CD4-positive, alpha-beta T cell treated with Interleukin-1 beta for 1 hour (primary cell): ENCODE results near the gene ACSS3.
"Not testable (repeated sequence)": the region's sequence is repeated elsewhere in the genome, so short reads cannot be mapped to it uniquely, and the experiment has no call there.

Experiments used
- DNase-seq, 2 donors: peaks; one replicate each; pipeline ENCODE4 v3.0.0-alpha.2; 2020 to 2022

ACSS3 gene, protein sequence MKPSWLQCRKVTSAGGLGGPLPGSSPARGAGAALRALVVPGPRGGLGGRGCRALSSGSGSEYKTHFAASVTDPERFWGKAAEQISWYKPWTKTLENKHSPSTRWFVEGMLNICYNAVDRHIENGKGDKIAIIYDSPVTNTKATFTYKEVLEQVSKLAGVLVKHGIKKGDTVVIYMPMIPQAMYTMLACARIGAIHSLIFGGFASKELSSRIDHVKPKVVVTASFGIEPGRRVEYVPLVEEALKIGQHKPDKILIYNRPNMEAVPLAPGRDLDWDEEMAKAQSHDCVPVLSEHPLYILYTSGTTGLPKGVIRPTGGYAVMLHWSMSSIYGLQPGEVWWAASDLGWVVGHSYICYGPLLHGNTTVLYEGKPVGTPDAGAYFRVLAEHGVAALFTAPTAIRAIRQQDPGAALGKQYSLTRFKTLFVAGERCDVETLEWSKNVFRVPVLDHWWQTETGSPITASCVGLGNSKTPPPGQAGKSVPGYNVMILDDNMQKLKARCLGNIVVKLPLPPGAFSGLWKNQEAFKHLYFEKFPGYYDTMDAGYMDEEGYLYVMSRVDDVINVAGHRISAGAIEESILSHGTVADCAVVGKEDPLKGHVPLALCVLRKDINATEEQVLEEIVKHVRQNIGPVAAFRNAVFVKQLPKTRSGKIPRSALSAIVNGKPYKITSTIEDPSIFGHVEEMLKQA

DNA sequence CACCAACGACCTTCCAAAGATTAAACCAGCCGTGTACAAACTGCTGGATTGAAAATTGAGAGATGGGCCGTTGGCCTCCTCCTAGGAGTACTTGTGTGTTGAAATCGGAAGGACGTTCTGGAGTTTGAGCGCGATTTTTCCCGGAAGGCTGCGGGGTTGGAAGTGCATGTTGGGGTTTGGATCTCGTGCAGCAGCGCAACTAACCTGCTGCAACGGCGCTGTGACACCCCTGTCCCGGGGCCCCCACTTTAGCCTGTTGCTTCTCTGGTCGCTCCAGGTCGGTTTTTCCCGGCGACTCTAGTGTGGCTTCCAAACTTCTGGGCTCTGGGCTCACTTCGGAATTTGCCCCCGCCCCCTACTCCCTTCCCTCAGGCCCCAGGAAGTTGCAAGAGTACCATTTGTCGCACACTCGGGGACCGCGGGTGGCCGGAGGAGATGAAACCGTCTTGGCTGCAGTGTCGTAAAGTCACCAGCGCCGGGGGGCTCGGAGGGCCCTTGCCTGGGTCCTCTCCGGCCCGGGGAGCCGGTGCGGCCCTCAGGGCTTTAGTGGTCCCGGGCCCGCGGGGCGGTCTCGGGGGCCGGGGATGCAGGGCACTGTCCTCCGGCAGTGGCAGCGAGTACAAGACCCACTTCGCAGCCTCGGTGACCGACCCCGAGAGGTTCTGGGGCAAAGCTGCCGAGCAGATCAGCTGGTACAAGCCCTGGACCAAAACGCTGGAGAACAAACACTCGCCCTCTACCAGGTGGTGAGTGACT, at the start of gene ACSS3:
ACSS3 (plus strand) TSS at position 394 of the 756 bp plus-strand sequence; CDS start at position 436, 42 bp downstream.
- DNase-seq, result no peak

DNA sequence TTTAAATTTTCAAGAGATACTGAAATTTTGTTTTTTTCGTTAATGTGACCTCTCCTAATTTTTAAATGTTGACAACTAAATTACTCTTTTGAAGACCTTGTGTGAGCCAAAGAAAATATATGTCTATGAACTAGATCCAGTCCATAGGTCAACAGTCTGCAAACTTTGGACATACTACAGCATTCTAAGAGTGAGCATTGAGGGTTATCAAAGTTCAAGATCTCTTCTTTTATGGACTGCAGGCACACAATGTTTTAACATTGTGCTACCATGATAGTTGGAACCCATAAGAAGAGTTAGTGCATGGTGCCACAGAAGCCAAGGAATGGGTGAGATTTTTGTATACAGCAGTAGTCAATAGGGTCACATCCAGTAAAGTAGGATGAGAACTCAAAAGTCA, 43.0 kb upstream of the ACSS3 start:
- DNase-seq, result no peak

DNA sequence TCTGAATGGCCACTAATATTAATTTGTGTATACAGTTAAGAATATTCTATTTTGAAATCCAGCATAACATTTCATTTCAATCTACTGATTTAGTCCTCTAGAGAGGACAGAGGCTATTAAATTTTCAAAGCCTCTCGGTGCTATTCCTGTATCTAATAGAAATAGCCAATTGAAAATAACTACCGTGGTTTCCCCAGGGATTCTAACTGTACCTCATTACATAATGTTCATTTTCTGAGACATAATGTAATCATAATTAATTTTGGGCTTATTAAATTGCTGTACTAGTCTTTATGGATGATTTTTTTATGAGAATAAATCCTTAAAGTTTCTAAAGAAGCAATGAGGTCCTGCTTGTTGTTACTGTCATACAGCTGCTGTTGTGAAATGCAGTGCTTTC, 38.6 kb upstream of the ACSS3 start:
- no peak for DNase-seq

DNA sequence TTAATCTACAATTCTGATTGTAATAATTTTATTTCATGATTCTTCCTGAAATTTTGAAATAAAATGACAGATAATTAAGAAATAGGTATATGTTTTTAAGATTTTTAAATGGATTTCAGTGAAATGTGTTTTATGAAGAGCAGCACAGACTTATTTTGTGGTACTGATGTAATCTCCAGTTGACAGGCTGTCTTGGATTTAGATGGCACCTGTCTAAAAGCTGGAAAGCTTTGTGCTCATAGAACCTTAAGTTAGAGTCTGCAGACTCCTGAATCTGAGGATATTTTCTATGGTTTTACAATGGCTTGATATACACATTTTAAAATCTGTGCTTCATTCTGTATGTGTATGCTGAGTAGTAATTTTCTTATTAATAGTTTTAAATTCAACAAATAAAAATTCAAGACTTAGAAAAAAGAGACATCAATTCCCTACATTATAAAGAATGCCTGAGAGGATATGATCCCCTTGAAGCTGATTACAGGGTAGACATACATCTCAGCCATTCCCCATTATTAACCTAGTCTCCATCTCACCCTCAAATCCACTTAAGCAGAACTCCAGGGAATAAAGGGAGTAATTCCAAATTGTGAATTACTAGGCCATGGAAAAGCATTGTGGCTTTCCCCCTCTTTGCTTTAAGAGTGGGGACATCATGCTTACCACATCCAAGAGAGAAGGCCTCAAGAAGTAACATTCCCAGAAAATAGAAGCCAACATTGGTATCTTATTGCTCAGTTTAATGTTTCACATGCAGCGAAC, 33.7 kb upstream of the ACSS3 start:
- DNase-seq, result no peak

DNA sequence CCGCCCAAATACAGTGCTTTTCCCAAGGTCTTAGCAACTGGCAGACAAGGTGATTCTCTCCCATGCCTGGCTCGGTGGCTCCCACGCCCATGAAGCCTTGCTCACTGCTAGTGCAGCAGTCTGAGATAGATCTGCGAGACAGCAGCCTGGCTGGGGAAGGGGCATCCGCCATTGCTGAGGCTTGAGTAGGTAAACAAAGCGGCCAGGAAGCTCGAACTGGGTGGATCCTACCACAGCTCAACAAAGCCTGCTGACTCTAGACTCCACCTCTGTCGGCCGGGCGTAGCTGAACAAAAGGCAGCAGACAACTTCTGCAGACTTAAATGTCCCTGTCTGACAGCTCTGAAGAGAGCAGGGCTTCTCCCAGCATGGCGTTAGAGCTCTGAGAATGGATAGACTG, 12.9 kb upstream of the ACSS3 start:
- DNase-seq, result not testable (repeated sequence)

DNA sequence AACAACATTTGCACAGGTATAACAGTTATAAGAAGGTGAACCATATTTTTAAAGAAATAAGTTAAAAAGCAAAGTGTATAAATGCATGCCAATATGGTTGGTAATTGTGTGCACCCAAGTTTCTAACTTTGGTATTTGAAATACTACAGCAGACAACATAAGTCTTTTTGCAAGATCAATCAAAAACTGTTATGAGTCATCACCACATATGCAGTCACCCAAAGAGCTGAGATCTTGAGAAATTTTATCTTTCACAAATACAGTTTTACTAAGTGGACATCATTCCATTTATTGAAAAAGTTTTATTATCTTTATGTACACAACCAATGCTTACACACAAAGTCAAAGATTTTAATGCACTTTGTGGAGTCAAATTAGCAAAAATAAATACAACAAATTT, 7.0 kb upstream of the ACSS3 start:
- no peak for DNase-seq

DNA sequence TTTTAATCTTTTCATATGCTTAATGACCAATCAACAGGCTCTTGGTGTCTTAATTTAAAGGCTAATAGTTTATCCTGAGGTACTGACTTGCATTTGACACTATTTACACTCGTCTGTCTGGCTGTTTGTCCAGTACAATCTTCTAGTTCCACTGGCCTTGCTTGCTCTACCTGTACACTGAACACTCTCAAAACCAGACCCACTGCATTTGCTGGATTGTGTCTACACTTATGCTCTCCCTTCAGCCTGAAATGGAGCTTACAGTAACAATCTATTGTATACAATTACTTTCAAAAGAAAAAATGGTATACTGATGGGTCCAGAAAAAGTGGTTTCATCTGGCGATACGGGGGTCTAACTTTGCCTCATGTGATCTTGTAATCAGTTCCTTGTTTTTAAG, 2.3 kb upstream of the ACSS3 start:
- DNase-seq, result no peak

DNA sequence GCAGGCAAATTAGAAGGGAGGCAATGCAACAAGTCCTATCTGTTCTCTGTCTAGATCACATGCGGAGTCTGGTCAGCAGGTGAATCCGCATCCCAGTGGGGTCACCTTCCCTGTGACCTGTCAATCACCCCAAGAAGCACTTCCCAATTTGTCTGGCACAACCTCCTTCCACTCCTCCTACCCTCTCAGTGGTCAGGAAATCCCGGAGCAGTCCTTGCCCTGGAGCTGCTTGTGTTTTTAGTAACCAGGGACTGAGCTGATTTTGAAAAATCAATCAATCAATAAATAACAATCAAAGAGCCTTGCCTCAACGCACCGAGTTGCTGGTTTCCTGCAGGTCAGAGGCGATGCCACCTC, 572 bp upstream of the ACSS3 start:
- DNase-seq, result no peak

DNA sequence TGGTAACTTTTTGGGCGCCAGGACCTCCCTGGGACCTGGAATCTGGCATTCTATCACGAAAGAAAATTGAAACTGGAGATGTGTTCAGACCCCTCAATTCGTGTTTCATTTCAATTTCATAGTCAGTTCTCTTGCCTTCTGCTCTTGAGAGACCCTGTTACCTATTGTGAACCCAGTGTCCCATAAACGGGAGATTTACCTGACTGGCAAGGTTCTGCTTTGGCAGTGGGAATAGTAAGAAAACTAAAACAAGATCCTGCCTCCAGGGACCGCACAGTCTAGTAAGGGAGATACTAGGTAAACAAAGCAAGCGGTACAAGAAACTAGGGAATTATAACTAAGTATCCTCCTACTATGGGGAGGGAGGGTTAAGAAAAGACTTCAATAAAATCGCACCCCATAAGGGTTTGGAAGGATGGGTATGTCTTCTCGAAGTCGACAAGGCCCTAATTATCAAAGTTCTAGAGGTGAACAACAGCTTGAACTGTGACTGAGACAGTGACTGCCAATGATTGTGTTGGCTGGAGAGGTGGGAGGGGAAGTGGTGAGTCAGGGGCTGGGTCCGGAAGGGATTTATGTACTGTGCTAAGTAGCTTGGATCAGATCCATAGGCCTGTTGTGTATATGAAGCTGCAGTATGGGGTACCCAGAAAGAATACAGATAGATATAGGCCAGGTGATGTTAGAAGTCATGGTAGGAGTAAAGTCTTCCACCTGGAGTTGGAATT, 754 bp downstream of the ACSS3 start:
- no peak for DNase-seq

DNA sequence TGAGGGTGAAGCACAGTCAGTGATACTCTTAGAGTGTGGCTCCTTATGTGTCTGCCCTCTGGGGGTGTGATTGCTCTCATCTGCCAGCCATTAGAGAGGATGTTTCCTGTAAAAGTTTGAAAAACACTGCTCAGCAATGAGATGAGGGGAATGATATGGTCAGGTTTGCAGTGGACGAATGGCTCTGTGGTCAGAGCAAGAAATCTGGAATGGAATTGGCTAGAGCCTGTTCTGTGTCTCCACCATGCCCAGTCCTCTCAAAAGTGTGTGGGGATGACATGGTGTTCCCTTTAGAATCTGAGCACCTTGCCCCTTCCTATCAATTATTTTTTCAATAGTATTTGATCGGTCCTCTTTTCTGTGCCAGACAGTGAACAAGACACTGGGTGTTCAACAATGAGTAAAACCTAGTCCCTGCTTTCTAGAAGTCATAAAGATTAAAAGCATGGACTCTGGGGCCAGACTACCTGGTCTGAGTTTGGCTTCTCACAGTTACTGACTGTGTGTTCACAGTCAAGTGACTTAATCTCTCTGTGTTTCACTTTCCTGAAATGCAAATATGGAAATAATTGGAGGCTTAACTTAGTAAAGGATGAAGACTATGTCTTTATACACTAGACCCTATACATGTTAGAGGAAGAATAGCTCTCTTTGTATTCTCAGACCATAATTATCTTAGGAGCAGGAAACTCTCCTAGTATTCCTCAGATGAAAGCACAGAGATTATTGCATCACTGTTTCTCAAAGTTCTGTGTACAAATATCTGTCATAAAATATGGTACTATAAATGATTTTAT, 1.6 kb downstream of the ACSS3 start:
- DNase-seq, result no peak

DNA sequence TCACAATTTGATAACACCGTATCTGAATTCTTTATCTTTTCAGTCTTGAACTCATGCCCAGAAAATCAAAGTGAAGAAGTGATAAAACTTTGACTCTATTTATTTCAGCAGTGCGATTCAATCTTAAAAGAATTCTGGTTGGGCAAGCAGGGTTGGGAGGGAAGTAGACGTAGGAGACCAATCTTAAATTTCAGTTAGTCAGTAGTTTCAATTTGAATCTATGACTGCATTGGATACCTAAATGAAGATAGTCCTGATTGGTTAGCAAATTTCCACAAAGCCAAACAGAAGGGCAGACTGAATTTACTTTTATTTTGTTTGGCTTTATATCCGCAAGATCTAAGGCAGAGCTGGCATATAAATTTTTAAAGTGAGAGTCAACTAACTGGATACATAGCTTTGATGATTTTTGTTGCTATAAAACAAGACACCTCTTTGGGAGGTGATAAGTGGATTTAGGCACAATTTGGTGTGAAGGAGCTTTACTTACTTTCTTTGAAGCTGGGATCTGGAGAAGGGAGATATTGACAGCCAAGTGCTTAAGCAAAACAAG, 2.6 kb downstream of the ACSS3 start:
- DNase-seq, result no peak

DNA sequence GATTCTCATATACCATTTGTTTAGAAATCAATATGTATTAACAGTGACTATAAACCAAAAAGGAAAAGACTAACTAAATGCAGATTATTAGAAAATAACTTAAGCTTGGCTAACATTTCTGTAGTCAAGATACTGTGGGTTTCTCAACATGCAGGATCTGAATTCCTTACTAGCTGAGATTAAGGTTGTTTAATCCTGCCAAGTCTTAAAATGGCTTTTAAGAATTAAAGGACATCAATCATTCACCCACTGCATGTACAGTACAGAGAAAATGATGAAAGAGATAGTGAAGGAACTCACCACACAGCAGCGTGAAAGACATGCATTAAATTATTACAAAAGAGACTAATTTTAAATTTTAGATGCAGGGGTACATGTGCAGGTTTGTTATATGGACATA, 3.8 kb downstream of the ACSS3 start:
- DNase-seq, result no peak

DNA sequence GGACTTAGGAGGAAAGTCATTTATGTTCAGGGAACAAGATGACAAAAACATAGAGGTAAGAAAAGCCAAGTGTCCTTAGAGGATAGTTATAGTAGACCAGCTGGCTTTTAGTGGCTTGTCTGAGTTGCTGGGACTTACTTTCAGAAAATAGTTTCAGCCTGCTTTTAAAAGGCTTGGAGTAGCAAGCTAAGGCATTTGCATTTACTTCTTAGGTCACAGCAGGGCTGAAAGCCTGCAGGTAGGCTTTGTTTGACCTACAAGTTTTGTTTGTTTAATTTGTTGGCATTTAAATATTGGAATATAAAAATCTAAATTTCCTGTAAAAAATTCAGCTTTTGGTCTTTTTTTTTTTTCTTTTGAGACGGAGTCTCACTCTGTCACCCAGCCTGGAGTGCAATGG, 5.1 kb downstream of the ACSS3 start:
- no peak for DNase-seq

DNA sequence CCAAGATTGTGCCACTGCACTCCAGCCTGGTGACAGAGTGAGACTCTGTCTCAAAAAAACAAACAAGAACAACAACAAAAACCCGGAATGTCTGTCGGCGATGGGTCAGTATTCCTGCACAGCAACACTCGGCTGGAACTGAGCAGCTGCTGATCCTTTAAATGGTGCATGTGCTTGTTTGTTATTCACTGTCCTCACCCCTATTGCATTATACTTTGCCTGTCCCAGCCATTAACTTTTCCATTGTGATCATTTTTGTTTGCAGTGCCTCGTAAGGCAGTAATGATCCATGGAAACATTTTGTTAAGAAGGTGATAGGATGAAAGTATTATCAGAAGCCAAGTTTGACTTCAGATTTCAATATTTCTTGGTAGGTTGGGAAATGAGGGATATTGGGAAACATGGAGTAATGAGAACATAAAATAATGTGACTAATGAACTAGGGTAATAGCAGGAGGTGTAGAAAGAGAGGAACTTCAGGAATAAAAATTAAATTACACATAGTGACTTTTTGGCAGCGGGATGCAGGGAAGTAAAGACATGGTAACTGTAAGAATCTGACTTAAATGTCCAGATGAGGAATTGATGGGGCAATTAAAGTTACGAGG, 6.1 kb downstream of the ACSS3 start:
- DNase-seq, result no peak

DNA sequence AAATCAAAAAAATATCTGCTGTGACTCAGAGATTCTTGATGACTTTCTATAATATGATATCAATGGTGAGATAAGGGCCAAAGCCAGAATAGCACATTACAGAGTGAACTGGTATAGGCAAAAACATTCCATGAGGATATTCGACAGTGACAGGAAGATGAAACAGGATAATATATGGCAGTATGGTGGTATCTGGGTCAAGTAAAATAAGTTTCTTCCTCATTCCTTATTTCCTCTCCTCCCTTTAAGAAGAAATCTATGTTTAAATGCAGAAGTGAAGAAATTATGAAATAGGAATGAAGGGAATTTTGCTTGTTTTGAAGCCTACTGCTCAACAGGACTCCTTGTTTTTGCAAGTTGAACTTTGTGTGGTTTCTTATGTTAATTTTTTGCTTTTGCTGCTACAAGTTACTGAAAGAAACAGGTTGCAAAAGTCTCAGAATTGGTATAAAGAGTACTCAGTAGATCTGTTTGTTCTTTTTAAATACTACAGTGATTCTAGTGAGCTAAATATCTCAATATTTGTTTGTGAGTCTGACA, 7.0 kb downstream of the ACSS3 start:
- DNase-seq, result no peak

DNA sequence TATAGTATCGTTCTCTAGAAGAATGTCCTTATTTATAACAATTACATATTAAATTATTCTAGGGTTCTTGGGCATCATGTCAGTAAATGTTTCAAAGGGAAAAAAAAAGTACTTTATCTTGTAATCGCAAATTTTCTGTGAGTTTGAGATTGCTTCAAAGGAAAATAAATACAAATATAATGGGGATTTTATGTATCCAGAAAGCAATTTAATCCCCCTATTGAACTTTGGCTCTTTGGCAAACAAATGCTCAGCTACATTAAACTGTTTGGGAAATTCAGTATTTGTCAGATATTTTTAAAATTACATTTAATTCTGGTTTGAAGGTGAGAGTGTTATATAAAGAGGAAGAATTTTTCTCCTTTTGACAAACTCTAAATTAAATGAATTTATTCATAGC, 8.0 kb downstream of the ACSS3 start:
- DNase-seq, result no peak

DNA sequence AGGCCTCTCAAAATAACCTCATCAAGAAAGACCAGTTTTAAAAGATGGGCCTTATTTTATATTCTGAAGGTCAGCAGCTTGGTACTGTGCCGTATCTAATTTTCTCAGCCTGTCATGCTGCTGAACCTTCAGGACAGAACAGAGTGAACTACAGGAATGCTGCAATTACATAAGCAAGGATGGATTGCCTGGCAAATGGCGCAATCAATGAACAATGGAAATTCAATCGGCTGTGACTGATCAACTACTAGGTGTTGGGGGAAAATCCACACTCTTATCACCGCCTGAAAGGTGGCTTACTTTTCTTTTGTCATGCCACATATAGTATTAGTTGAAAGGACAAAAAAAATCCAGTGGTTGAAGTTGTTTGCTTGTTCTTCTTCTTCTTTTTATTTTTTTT, 8.5 kb downstream of the ACSS3 start:
- no peak for DNase-seq

DNA sequence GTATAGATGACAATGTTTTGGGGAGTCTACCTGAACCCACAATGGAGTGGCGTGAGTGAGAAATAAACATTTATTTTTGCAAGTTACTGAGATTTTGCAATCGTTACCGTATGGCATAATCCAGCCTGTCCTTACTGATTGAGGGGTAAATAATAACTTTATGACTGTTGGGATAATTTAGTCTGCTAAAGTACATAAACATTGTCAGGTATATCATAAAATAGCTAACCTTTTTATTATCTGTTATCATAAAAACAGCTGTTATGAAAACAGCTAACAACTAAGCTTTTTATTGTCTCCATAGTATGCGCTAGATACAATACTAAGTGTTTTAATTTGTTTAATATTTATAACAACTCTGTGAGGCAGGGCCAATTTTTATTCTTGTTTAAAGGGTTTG, 10.3 kb downstream of the ACSS3 start:
- no peak for DNase-seq

DNA sequence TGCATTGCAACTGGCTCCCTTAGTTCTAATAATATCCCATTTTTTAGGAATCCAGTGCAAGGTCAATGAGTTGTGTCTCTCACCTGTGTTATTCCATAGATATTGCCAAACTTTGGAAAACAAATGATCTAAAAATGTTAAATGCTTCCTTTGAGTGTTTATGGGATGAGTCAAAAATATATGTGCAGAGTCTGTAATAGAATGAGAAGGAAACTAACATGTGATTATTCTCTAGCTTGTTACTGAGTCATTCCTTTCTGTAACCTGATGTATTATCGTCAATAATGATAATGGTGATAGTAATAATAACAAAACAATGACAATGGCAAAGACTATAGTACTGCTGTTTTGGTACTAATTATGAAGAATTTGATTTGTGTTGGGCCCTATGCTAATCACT, 11.5 kb downstream of the ACSS3 start:
- DNase-seq, result no peak

DNA sequence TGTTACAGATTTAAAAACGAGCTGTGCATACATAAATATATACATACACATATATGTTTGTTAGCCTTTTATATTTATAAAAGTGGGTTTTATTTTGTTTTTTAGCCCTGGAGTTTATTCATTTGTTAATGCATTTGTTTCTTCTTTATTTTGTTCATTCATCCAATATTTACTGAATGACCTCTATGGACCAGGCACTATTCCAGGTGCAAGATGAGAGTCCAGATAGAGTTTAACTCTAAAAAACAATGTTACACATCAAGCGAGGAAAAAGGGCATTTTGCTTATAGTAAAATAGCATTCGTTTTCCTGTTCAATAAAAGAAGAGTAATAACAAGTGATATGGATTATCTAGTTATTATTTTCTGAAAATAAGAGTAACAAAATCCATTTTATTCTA, 14.2 kb downstream of the ACSS3 start:
- DNase-seq, result no peak
